OCI-M2 (cell line): ENCODE results near the gene WAPL.

Experiments used
- DNase-seq: peaks from one replicate; lab custom pipeline; 2025; ENCODE audit not compliant: unreplicated experiment; lab: John Stamatoyannopoulos, UW

The WAPL gene

DNA sequence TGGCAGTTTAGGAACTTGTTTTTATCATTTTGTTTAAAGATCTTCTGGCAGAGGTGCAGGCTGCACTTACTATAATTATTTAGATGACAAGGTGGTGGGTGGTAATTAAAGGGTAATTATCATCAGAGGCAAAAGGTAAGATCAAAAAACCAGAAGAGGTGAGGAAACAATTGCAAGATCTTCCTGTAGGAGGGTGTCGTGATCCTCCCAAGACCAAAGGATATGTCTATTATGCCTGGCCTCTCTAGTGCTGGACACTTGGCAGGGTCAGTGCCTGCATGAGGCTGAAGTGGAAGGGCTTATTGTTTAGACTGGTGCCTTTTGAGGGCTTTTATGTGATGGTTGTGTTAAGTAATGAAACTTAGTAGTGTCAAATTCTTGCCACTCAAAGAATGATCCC lies 1.8 kb upstream of the WAPL start:
- no peak for DNase-seq

DNA sequence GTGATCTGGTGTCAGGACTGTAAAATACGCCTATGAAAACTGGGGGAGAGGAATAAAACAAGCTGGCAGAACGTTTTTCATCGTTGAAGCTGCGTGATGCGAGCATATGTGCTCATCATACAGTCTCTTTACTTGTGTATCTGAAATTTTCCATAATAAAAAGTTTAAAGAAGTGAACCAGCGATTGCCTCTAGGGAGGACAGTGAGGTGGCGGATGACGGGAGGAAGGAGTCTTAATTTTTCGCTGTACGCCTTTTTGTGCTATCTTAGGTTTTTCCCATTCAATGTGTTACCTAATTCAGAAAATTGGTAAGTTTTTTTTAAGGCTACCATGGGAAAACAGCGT lies 891 bp upstream of the WAPL start:
- no peak for DNase-seq

DNA sequence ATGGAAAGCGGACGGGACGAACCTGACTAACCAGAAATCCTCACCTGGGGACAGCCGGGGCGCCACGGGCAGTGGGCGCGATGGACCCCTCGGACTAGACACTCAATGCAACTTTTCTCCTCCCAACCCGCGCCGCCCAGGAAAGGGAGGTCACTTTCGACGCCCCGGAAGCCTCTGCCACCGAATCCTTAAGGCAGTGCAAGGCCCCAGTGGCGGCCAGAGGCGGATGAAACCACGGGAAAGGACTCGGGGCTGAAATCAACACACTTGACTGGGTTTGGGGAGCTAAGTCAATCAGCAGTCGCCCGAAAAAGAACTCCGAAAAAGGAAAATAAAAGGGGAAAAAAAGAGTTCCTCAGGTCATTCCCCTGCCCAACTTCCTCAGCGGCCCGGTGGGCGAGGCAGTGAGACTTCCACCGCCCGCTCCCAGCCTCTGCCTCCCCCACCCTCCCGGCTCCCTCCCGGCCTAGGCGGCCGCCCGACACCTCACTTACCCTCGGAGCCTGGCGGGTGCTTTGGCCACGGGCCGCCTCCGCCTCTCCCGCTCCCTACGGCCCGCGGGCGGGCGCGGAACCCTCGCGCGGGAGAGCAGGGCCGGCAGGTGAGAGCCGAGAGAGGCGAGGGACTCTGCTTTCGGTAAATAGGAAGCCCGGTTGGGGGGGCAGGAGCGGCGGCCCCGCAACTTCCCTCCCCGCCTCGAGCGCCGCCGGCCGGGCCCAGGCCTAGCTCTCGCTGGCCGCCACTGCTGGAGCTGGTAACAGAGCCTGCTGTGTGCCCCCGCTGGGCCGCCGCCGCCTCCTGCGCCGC lies 518 bp downstream of the WAPL start:
- no peak for DNase-seq

DNA sequence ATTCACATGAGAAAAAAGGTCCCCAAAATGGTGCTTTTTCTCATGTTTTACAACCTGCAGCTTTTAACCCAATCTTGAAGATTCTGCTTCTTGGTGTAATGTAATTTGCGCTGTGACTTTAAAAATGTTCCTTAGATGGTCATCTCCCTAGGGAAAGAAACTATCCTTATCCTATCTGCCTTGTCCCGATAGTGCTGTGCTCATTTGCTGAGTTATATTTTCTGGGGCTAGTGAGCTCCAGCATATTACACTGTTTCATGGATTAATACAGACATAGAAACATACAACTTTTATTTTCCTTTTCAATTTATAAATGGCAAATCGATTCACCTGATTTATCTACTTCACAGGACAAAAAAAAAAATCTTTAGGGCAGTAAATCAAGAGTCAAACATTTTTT lies 2.8 kb downstream of the WAPL start:
- DNase-seq = no peak

DNA sequence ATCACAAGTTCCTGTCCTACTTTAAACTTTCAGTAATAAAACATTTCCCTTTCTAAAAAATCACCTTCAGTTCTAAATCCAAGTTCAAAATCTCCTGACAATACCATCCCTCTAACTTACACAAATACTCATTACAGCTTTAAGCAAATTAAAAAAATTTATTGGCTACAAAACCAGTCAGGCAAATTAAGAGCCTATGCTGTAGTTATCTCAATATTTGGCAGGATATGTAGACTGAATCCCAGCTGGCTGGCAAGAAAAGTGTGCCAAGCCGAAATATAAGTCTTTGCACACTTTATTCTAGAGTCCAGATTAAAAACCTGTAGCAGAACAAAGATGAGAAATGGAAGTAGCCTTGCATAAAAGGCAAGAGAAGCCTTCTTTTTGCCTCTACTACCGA lies 9.5 kb downstream of the WAPL start:
- no peak for DNase-seq

DNA sequence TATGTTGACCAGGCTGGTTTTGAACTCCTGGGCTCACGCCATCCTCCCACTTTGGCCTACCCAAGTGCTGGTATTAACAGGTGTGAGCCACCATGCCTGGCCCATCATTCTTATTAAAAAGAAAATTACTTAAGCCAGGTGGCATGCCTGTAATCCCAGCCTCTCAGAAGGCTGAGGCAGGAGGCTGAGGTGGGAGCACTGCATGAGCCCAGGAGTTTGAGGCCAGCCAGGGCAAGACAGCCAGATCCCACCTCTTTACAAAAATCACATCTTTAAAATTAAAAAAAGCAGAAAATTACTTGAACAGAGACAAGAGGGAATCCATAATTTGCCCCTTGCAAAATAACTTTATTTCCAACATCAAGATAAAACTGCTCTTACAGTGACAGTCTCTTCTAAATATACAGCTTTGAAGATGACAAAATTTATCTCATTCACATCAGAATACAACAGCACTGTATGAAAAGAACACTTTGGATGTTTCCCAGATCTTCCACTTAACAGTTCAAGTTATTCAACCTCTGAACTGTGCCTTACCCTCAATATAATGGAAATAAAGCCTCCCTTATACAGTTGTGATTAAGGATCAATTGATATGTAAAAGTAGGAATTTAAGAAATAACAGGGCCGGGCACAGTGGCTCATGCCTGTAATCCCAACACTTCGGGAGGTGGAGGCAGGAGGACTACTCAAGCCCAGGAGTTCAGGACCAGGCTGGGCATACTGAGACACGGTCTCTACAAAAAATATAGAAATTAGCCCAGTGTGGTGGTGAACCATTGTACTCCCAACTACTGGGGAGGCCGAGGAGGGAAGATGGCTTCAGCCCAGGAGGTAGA lies 10.3 kb downstream of the WAPL start:
- DNase-seq = no peak

DNA sequence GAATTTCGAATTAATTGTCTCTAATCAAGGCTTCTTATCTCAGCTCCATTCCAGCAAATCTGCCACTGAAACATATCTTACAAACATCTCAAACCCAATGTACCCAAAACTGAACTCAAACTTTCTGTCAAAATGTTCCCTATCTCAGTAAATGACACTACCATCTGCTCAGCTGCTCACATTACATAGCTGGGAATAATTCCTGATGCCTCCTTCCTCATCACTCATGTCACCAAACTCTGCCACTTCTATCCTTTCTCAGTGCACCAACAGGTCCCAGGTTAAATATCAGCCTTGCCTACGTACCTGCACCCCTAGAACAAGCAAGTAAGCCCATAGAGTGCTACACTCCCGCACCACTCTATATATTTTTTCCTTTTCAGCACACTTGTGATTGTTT lies 12.4 kb downstream of the WAPL start:
- DNase-seq = no peak

DNA sequence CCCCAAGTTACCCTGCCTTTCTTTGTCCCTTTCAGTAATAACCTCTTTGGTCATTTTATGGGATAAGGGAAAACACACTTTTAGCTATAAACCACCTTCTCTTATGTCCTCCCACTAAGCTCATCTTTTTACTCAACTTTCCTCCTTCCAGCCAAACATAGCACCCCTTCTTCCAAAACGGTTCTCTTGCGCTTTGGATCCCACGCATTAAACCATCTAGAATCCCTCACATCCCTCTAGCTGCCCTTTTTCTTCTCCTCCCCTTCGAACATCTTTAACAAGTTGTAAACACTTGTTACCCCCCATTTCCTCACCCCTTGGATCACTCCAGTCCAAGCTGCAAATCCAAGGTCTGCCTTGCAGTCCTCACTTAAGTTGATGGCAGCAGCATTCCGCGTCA lies 13.4 kb downstream of the WAPL start:
- no peak for DNase-seq

DNA sequence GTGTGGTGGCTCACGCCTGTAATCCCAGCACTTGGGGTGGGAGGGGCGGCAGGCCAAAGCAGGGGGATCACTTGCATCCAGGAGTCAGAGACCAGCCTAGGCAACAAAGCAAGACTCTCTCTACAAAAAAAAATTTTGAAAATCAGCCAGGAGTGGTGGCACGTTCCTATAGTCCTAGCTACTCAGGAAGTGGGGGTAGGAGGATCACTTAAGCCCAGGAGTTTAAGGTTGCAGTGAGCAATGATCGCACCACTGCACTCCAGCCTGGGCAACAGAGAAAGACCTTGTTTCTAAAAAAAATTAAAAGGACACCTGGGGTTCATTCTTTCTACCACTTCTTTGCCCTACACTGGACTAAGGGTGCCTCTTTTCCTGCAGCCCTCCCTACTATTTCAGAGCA lies 15.1 kb downstream of the WAPL start:
- no peak for DNase-seq

DNA sequence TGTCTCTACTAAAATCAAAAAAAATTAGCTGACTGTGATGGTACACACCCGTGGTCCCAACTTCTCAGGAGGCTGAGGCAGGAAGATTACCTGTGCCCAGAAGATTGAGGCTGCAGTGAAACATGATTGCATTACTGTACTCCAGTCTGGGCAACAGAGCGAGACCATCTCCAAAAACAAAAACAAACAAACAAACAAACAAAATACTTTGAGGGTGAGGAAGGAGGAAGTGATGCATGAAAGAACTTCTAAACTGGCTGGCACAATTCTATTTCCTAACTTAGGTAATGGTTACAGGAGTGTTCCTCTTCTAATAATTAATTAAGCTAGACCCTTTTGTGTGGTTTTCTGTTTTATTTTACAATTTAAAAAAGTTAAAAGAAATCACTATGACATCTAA lies 15.5 kb downstream of the WAPL start:
- no peak for DNase-seq

DNA sequence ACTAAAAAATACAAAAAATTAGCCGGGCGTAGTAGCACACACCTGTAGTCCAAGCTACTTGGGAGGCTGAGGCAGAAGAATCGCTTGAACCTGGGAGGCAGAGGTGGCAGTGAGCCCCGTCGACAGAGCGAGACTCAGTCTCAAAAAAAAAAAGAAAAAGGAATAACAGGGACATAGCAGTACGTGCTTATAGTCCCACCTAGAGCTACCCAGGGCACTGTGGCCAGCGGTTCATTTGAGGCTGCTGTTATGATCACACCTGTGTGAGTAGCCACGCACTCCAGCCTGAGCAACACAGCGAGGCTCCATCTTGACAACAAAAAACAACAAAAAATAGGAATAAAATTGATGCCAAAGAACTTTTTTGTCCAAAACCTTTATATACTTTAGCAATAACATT lies 17.1 kb downstream of the WAPL start:
- DNase-seq = no peak

DNA sequence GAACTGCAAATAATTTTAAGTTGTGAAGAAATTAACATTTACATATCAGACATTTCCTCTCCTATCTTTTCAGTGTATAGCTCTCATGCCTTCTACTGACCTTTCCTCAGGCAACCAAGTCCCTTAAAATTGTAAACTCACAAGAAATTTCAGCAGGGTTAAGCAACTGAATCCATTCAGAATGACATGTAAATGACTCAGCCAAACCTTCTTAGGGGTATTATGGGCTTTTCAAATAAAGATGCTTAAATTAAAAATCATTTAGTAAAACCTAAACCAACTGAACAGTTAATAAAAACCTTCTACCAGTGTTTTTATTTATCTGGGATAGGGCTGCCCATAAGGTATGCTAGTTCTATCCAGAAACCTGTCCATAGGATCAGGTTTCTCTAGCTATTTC lies 20.7 kb downstream of the WAPL start:
- no peak for DNase-seq

DNA sequence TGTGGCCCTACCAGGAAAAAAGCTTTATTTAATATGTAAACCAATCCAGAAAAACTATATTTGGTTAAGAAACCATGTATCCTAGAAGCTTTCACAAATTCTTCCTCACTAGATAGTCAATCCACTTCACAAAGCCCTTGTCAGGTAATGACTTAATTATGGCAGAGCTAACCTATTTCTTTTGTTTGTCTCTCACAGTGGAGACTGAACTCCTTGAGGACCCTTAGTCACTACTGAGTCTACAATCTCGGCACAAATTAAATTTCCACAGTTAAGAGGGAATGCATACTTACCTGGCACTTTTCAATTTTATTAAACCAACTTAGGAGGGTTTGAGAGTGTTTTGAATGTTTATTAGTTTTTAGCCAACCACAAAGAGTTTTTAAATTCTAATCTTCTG lies 23.0 kb downstream of the WAPL start:
- DNase-seq = no peak

DNA sequence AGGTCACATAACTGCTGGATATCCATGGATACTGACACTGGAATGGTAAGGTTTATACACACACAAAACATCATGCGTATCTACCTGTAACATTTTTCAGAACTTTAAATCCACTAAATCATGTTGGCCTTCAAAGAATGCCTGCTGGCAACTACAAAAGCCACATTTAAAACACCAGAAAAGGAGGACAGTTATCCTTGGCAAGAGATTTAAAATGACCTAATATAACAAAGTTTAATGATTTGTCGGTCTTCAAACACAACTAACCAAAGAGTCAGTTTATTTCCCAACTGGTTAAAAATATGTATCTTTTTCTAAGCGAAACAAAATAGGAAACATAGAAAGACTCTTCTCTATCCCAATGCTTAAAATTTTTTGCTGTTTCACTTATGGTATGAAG lies 24.0 kb downstream of the WAPL start:
- DNase-seq = no peak

DNA sequence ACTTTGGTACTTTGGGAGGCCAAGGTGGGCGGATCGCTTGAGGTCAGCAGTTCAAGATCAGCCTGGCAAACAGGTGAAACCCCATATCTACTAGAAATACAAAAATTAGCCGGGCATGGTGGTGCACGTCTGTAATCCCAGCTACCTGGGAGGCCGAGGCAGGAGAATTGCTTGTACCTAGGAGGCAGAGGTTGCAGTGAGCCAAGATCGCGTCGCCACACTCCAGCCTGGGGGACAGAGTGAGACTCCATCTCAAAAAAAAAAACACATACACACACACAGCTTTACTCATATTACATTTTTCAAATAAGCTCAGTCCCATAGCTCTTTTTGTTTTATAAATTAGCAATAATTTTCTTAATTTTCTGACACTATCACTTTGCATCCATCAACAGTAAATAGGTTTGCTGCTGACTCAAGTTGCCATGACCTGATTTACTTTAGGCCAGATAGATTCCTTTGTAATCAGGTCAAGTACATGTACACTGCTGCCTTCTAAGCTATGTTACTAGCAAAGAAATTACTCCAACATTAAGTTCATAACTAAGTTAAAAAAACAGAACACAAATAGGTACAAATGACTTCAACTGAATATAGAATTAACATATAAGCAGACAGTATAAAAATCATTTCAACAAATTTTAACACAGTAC lies 31.5 kb downstream of the WAPL start:
- DNase-seq = no peak

DNA sequence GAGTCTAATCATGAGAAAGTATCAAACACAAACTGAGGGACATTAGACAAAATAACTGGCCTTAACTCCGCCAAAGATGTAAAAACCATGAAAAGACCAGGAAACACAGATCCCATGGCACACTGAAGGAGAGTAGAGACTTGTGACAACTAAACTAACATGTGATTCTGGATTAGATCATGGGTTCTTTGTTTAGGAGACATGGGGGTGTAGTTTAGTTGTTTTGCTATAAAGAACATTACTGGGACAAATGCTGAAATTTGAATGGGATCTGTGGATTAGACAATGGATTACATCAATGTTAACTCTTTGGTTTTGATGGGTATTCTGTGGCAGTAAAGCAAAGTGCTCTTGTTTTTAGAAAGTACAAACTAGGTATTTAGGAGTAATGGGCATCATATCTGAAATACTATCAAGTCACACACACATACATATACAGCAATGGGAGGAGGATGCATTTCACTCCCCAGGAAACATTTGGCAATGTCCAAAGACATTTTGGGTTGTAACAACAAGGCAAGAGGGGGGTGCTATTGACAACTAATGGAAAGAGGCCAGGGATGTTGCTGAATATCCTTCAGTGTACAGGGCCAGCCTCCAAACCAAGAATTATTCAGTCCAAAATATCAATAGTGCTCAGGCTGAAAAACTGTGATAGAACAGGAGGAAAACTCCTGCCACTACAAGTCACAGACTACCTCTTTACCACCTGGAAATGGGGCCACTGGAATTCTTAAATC lies 32.4 kb downstream of the WAPL start:
- no peak for DNase-seq

DNA sequence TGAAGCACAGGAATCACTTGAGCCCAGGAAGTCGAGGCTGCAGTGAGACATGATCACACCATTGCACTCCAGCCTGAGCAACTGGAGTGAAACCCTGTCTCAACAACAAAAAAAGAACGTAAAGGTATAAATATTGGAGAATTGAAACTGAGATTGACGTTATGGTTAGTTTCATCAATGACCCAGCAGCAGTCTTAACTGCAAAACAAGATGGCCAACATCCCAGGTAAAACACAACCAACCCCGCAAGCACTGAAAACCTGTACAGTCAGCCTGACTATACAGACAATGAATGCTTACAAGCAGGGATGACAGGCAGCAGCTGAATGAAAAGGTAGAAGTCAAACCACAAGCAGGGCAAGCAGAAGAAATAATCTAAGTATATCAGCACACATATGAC lies 34.7 kb downstream of the WAPL start:
- no peak for DNase-seq

DNA sequence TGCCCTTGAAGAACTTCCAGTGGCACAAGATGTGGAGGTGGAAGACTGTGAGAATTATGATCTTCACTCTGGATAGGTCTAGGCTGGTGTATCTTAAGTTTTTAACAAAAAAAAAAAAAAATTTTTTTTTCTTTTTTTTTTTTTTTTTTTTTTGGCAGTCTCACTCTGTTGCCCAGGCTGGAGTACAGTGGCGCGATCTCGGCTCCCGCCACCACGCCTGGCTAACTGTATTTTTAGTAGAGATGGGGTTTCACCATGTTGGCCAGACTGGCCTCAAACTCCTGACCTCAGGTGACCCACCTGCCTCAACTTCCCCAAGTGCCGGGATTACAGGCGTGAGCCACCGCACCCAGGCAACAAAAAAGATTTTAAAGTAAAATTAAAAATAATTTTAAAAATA lies 37.9 kb downstream of the WAPL start:
- DNase-seq = no peak

DNA sequence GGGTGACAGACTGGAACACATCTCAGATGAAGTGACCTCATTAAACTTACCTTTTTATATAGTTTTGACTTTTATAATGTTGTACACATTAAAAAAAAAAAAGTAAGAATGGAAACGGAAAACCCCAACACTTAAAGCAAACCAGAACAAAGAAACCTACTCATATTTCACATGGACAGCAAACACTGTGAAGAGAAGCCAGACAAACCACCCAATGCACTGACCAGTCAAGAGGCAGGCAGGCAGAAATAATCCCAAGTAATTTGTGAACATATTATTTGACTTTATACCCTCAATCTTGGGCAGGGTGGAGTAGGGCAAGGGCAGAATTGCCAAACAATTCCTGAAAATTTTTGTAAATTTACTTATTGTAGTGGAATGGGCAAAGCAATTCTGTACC lies 39.8 kb downstream of the WAPL start:
- no peak for DNase-seq

DNA sequence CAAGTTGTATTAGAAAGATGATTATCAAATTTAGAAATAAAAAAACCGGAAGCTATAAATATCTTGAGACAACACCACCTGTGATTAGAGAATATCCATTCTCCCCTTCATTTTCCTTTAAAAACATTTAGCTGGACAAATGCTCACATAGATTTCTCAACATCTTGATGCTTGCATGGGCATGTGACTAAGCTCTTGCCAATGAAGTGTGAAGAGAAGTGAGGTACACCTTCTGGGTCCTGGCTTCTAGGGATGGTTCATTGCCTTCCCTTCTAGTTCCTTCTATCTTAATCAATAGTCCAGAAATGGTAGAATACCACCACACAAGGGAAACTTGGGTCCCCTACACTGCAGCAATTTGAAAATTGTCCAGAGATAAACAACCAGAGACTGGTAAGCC lies 41.0 kb downstream of the WAPL start:
- DNase-seq = no peak

DNA sequence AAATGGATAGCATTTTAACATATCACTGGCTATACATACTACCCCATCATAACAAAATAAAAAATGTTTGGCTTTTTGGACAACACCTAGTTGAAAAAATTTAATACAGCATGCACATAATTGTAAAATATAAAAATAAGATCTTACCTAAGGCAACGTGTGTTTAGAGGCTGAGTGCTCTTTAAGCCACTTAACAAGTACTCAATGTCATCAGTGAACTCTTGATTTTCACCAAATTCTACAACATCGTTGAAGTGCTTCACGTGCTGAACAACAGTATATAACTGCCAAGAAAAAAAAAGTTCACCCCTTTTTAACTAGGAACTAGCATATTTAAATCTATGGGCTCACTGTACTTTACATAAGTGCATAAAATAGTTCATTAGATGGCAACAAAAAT lies 49.5 kb downstream of the WAPL start:
- no peak for DNase-seq
